K562 (cell line): ENCODE results near the gene HOXA5. TPM values are rescaled to one million over a fixed set of nuclear protein-coding genes. Genes with fewer than 3 reads are reported as not detected.

Source experiments
- ATAC-seq: fragments of 200-7000 bp; cut with Tn5 transposase; 3 replicates; pipeline ENCODE4 v1.9.1; 2020; ENCODE audit warnings: moderate library complexity
- BruUV-seq: library from RNA; stranded (reverse); fragments of 400-500 nt; replicated peaks from 2 replicates; lab custom pipeline; 2021; lab: Mats Ljungman, UMichigan
- CTCF ChIA-PET: fragments of 300-600 bp; formaldehyde crosslinking; extraction: SDS; loops from one replicate; lab custom pipeline; 2021; ENCODE audit warnings: low intra/inter-chr PET ratio; lab: Yijun Ruan, JAX
- POLR2A ChIA-PET: fragments of 300-600, 350-650 bp; sonication (Branson Sonifier 250); formaldehyde crosslinking; extraction: SDS; loops from one replicate; lab custom pipeline; 2021; ENCODE audit warnings: antibody characterized with exemption, inconsistent platforms; lab: Yijun Ruan, JAX
- DNase-seq, 4 experiments: peaks; one replicate each; pipeline versions ENCODE4 v3.0.0 to v3.0.0-alpha.2; 2011 to 2018; ENCODE audit warnings: low spot score in 3 of 4, mixed read lengths in 3 of 4; ENCODE audit errors: extremely low read depth in 1 of 4
- FAIRE-seq: peaks from 2 replicates; lab custom pipeline; 2011; peaks lifted over from hg19 to GRCh38; lab: Jason Lieb, UNC
- H2AFZ ChIP-seq: 2 replicates; pipeline ENCODE4 v1.6.0; 2011; ENCODE audit warnings: low read depth, low read length, control low read depth, inconsistent platforms
- H3K27ac ChIP-seq: fragments of 200-600 bp; 3 replicates; pipeline ENCODE4 v1.8.0; 2011; ENCODE audit warnings: low read depth, mild to moderate bottlenecking, control low read depth, inconsistent platforms, low read length, moderate library complexity, mixed read lengths; ENCODE audit errors: extremely low read depth
- H3K27me3 ChIP-seq, 2 experiments: fragments of 300-600 bp in 1 of 2; 2 replicates in 1 of 2; 3 replicates in 1 of 2; pipeline versions ENCODE4 v1.6.0 to v1.8.0; 2011; ENCODE audit warnings: inconsistent platforms in 2 of 2, low read length in 2 of 2, mild to moderate bottlenecking in 1 of 2, mixed read lengths in 1 of 2, moderate library complexity in 1 of 2; ENCODE audit not compliant: control insufficient read depth in 2 of 2, insufficient read depth in 2 of 2
- H3K36me3 ChIP-seq: fragments of 300-600 bp; 3 replicates; pipeline ENCODE4 v1.8.0; 2011; ENCODE audit warnings: mild to moderate bottlenecking, low read length, inconsistent platforms; ENCODE audit not compliant: control insufficient read depth, insufficient read depth
- H3K4me1 ChIP-seq, 2 experiments: fragments of 200-600 bp in 1 of 2; replicated peaks in 1 of 2; 2 replicates in 1 of 2; 3 replicates in 1 of 2; pipeline versions ENCODE4 v1.5.1 to v1.8.0; 2011; ENCODE audit warnings: inconsistent platforms in 2 of 2, low read length in 2 of 2, mild to moderate bottlenecking in 1 of 2, mixed read lengths in 1 of 2, moderate library complexity in 1 of 2; ENCODE audit not compliant: control insufficient read depth in 2 of 2, insufficient read depth in 2 of 2
- H3K4me2 ChIP-seq: 2 replicates; pipeline ENCODE4 v1.6.1; 2011; ENCODE audit warnings: low read length, control low read depth, inconsistent platforms, mixed read lengths; ENCODE audit not compliant: insufficient read depth
- H3K4me3 ChIP-seq: fragments of 200-600 bp; sonication (generic), shearing (Covaris generic); 2 replicates; pipeline ENCODE4 v1.5.1; 2016; ENCODE audit warnings: control low read depth, inconsistent platforms
- H3K79me2 ChIP-seq: fragments of 200-600 bp; 3 replicates; pipeline ENCODE4 v1.8.0; 2011; ENCODE audit warnings: low read length, inconsistent platforms; ENCODE audit not compliant: control insufficient read depth, insufficient read depth
- H3K9ac ChIP-seq, 2 experiments: 2 replicates each; pipeline versions ENCODE4 v1.6.0 to v1.6.1; 2011; ENCODE audit warnings: low read depth in 2 of 2, low read length in 2 of 2, control low read depth in 1 of 2, inconsistent platforms in 1 of 2, mild to moderate bottlenecking in 1 of 2, mixed read lengths in 1 of 2; ENCODE audit not compliant: insufficient read depth in 1 of 2
- H3K9me1 ChIP-seq: one replicate; pipeline ENCODE4 v1.6.0; 2011; ENCODE audit warnings: inconsistent platforms, mild to moderate bottlenecking, low read length, moderate library complexity; ENCODE audit not compliant: control insufficient read depth, insufficient read depth
- H3K9me3 ChIP-seq: replicated peaks from 2 replicates; pipeline ENCODE4 v1.5.1; 2011; ENCODE audit warnings: low read depth, low read length, inconsistent platforms; ENCODE audit not compliant: control insufficient read depth, insufficient read depth
- H4K20me1 ChIP-seq: replicated peaks from 2 replicates; pipeline ENCODE4 v1.6.1; 2011; ENCODE audit warnings: low read length, inconsistent platforms, mixed read lengths; ENCODE audit not compliant: control insufficient read depth, insufficient read depth
- GTF3C2 ChIP-seq: IDR thresholded peaks from 3 replicates; pipeline ENCODE4 v1.6.1; 2011; ENCODE audit warnings: borderline replicate concordance, mild to moderate bottlenecking, moderate library complexity; ENCODE audit not compliant: insufficient read length; ENCODE audit errors: extremely low read depth
- HMGN3 ChIP-seq: IDR thresholded peaks from 2 replicates; pipeline ENCODE4 v1.6.1; 2011; ENCODE audit warnings: borderline replicate concordance, low read depth, mild to moderate bottlenecking, mixed read lengths, low read length; ENCODE audit not compliant: insufficient read length; ENCODE audit errors: extremely low read depth
- ZNF197 ChIP-seq: fragments of 200-800 bp; sonication (Bioruptor generic); IDR thresholded peaks from 2 replicates; pipeline ENCODE4 v1.6.1; 2016; ENCODE audit warnings: low read depth, missing genetic modification characterization, missing compliant biosample characterization
- ZNF217 ChIP-seq: sonication (generic); formaldehyde crosslinking; IDR thresholded peaks from 2 replicates; pipeline ENCODE4 v1.8.0; 2022; ENCODE audit warnings: mild to moderate bottlenecking, missing genetic modification reagents
- ZNF354B ChIP-seq: fragments of 250-450 bp; sonication (Bioruptor Pico); IDR thresholded peaks from 2 replicates; pipeline ENCODE4 v1.4.0; 2020
- ZNF41 ChIP-seq: fragments of 250-450 bp; sonication (Bioruptor Pico); conservative IDR thresholded peaks from 2 replicates; pipeline ENCODE4 v1.4.0; 2020; ENCODE audit warnings: mild to moderate bottlenecking
- WGBS: fragments of 100-300 bp; shearing (Covaris generic); methylation state at CpG from one replicate; pipeline ENCODE4 v1.1.6; 2016; ENCODE audit warnings: low coverage, mixed read lengths; ENCODE audit not compliant: insufficient coverage; ENCODE audit errors: missing lambda C conversion rate; 5-methylcytosine and 5-hydroxymethylcytosine counted together
- in situ Hi-C: fragments of 300-500 bp; cut with MboI; formaldehyde crosslinking; loops from 4 replicates; pipeline ENCODE4 v1.15.0; 2018; ENCODE audit warnings: inconsistent platforms, mixed read lengths
- intact Hi-C: fragments of 100-400 bp; cut with micrococcal nuclease; formaldehyde crosslinking; loops from 2 replicates; pipeline ENCODE4 v1.14.2; 2022
- polyA plus RNA-seq, 8 experiments: library from polyadenylated mRNA; depleted of rRNA in 4 of 8; stranded (reverse) in 5 of 8; unstranded in 3 of 8; fragments of >200 nt; fragmentation: Nextera tagmentation in 2 of 8; fragmentation: Illumina TruSeq in 1 of 8; extraction: Ambion mirVana in 2 of 8; extraction: Trizol in 1 of 8; gene quantifications; 2 replicates each; pipeline versions ENCODE4 v1.2.1 to v1.2.3, GENCODE V29; 2011 to 2014; ENCODE audit warnings: inconsistent platforms in 1 of 8, missing spikeins in 1 of 8
- total RNA-seq, 7 experiments: library from RNA; depleted of rRNA in 6 of 7; stranded (reverse); fragments of >200 nt in 6 of 7; fragmentation: Illumina TruSeq in 2 of 7; extraction: Trizol in 2 of 7; gene quantifications; 2 replicates each; pipeline versions ENCODE4 v1.2.1 to v1.2.3, GENCODE V29; 2011 to 2021; ENCODE audit warnings: low replicate concordance in 1 of 7

The HOXA5 gene
- total and polyA plus RNA-seq, 9 of the 15 experiments (the other 6 are each of a cell fraction or from before 2014, with no cell fraction given), result 0.13 TPM; not detected in 8

GRCh38 chr7:27147199-27148030, 3.9 kb upstream of the HOXA5 start, which contains the start of gene HOXA6:
HOXA6 (minus strand) TSS chr7:27147774; CDS start chr7:27147749, 25 bp downstream.
- H3K9me1 ChIP-seq, result no peaks in the 10 kb centered on the region
- no peak for DNase-seq
- TF ChIP-seq ZNF354B (CRISPR knock-in tag) (no peak), GTF3C2 (no peak), ZNF217 (CRISPR knock-in tag) (no peak), HMGN3 (no peak), ZNF41 (CRISPR knock-in tag) (no peak), ZNF197 (CRISPR knock-in tag) (no peak)
- TF ChIP-seq, all 486 proteins: peak for 0
- CTCF ChIA-PET, result no interaction called here
- BruUV-seq, result no TSS peak
- POLR2A ChIA-PET, result no interaction called here
- H3K27ac ChIP-seq, result no peak within 1 kb of the TSS
- H2AFZ ChIP-seq, result no peak within 1 kb of the TSS
- peaks cover 0 to 29% of the 10 kb centered on the region in 2 experiments; a peak in 2 of 5 replicates for H3K4me1 ChIP-seq
- no peak for FAIRE-seq
- H3K27me3 ChIP-seq, result peaks cover 43 to 91% of the 10 kb centered on the region in 2 experiments
- WGBS, result 13% methylated on average over 34 of the region's 63 CpGs
- H3K4me2 ChIP-seq, result no peak within 1 kb of the TSS
- intact Hi-C loops, result no loop called here
- H3K79me2 ChIP-seq, result no peaks in the 10 kb centered on the region
- no peak within 1 kb of the TSS for H3K9ac ChIP-seq
- no peaks in the 10 kb centered on the region for H3K36me3 ChIP-seq
- no peak for ATAC-seq
- H3K9me3 ChIP-seq, result no peaks in the 10 kb centered on the region
- no peaks in the 10 kb centered on the region for H4K20me1 ChIP-seq
- no peak within 1 kb of the TSS for H3K4me3 ChIP-seq
- in situ Hi-C loops, result loop anchor here (10.0 kb wide), 1 partner anchor 293 kb away; no protein-coding TSS in a partner anchor
